ENCODE results near the gene MED1.
A peak's percentile ranks its signal among the peaks of the same experiment; 100 is the strongest.
"Not testable (repeated sequence)": the region's sequence is repeated elsewhere in the genome, so short reads cannot be mapped to it uniquely, and the experiment has no call there.

Gene MED1

GRCh38 chr17:39450847-39451581 is at the start of gene MED1:
Gene MED1 (minus strand): TSS chr17:39451263. CDS start chr17:39451062, 201 bp downstream.
- peak; percentile 97 for DNase-seq

- not testable (repeated sequence) for DNase-seq
Observed at GRCh38 chr17:39496921-39497320, 45.9 kb upstream of the MED1 start.

- no peak for DNase-seq
Observed at GRCh38 chr17:39487946-39488345, 36.9 kb upstream of the MED1 start.

GRCh38 chr17:39487490-39487889 is 36.4 kb upstream of the MED1 start:
- not testable (repeated sequence) for DNase-seq

GRCh38 chr17:39486242-39486641 is 35.2 kb upstream of the MED1 start:
- DNase-seq = no peak

GRCh38 chr17:39485555-39485954 is 34.5 kb upstream of the MED1 start:
- DNase-seq = no peak

GRCh38 chr17:39484178-39484577 is 33.1 kb upstream of the MED1 start:
- no peak for DNase-seq

GRCh38 chr17:39483506-39483905 is 32.4 kb upstream of the MED1 start:
- no peak for DNase-seq

GRCh38 chr17:39479631-39480030 is 28.6 kb upstream of the MED1 start:
- DNase-seq = not testable (repeated sequence)

- no peak for DNase-seq
Observed at GRCh38 chr17:39473310-39473709, 22.2 kb upstream of the MED1 start.

GRCh38 chr17:39468610-39469009 is 17.5 kb upstream of the MED1 start:
- not testable (repeated sequence) for DNase-seq

- not testable (repeated sequence) for DNase-seq
Observed at GRCh38 chr17:39464639-39465181, 13.6 kb upstream of the MED1 start.

- DNase-seq = peak; percentile 34
Observed at GRCh38 chr17:39462631-39463375, 11.7 kb upstream of the MED1 start.

GRCh38 chr17:39461926-39462569 is 11.0 kb upstream of the MED1 start:
- DNase-seq = peak; percentile 33

GRCh38 chr17:39461113-39461925 is 10.3 kb upstream of the MED1 start, which contains the start of gene CDK12:
Gene CDK12 (plus strand): TSS chr17:39461486. CDS start chr17:39462072, 586 bp downstream.
- peak; percentile 98 for DNase-seq

- no peak for DNase-seq
Observed at GRCh38 chr17:39455919-39456318, 4.9 kb upstream of the MED1 start.

GRCh38 chr17:39450051-39450450 is 1.0 kb downstream of the MED1 start:
- no peak for DNase-seq

- DNase-seq = no peak
Observed at GRCh38 chr17:39447561-39447960, 3.5 kb downstream of the MED1 start.

GRCh38 chr17:39443326-39443725 is 7.7 kb downstream of the MED1 start:
- no peak for DNase-seq

GRCh38 chr17:39439868-39440267 is 11.2 kb downstream of the MED1 start:
- not testable (repeated sequence) for DNase-seq

- no peak for DNase-seq
Observed at GRCh38 chr17:39429600-39429999, 21.5 kb downstream of the MED1 start.

- DNase-seq = no peak
Observed at GRCh38 chr17:39416141-39416540, 34.9 kb downstream of the MED1 start.
